ENCODE data around the gene COL1A1.

GRCh38 chr17:50162466-50163254, 38.8 kb downstream of the COL1A1 start:
- TF ChIP-seq CTCF (IDR thresholded peaks at IDR 0.05) (no peak), POLR2A (IDR thresholded peaks at IDR 0.05) (no peak)
